Dendritic cell treated with granulocyte-macrophage colony-stimulating factor and Interleukin-4, amounts not matched to agents 40 ng/mL and 50 ng/mL, for 4 days (primary cell): ENCODE data around the gene CABLES2.

Experiments
- H3K27ac Mint-ChIP-seq: one replicate; pipeline ENCODE4 v1.8.0; 2022; ENCODE audit warnings: mild to moderate bottlenecking, mixed read lengths
- H3K27me3 Mint-ChIP-seq: one replicate; pipeline ENCODE4 v1.8.0; 2022; ENCODE audit warnings: mild to moderate bottlenecking, mixed read lengths
- H3K36me3 Mint-ChIP-seq: one replicate; pipeline ENCODE4 v1.8.0; 2022; ENCODE audit warnings: low read depth, mixed read lengths
- H3K4me1 Mint-ChIP-seq: one replicate; pipeline ENCODE4 v1.8.0; 2022; ENCODE audit warnings: low read depth, mixed read lengths
- H3K4me3 Mint-ChIP-seq: one replicate; pipeline ENCODE4 v1.8.0; 2022; ENCODE audit warnings: mild to moderate bottlenecking, moderate library complexity, mixed read lengths
- H3K9me3 Mint-ChIP-seq: one replicate; pipeline ENCODE4 v1.8.0; 2022; ENCODE audit warnings: mixed read lengths
- intact Hi-C: fragments of 100-400 bp; cut with micrococcal nuclease; formaldehyde crosslinking; loops from one replicate; pipeline ENCODE4 v1.15.0; 2022

The CABLES2 gene

GRCh38 chr20:62356589-62357186 lies 50.4 kb downstream of the CABLES2 start:
- H3K27ac Mint-ChIP-seq, result no peak overlapping the region
- peaks cover 28% of the 10 kb centered on the region for H3K27me3 Mint-ChIP-seq
- no peaks in the 10 kb centered on the region for H3K36me3 Mint-ChIP-seq
- H3K4me1 Mint-ChIP-seq, result no peaks in the 10 kb centered on the region
- no peaks in the 10 kb centered on the region for H3K9me3 Mint-ChIP-seq
- intact Hi-C loops, result no loop called here
- no peak overlapping the region for H3K4me3 Mint-ChIP-seq

- H3K27me3 Mint-ChIP-seq, result peaks cover 28% of the 10 kb centered on the region
- no peaks in the 10 kb centered on the region for H3K9me3 Mint-ChIP-seq
- no peaks in the 10 kb centered on the region for H3K4me1 Mint-ChIP-seq
- no peak overlapping the region for H3K4me3 Mint-ChIP-seq
- no peaks in the 10 kb centered on the region for H3K36me3 Mint-ChIP-seq
- no peak overlapping the region for H3K27ac Mint-ChIP-seq
- intact Hi-C loops, result no loop called here
Observed at GRCh38 chr20:62355878-62356588, 51.1 kb downstream of the CABLES2 start.

- Mint-ChIP-seq H3K27ac (no peak overlapping the region), H3K27me3 (peaks cover 27% of the 10 kb centered on the region), H3K9me3 (no peaks in the 10 kb centered on the region), H3K4me3 (no peak overlapping the region), H3K36me3 (no peaks in the 10 kb centered on the region), H3K4me1 (no peaks in the 10 kb centered on the region)
- intact Hi-C loops, result no loop called here
Observed at GRCh38 chr20:62355516-62355877, 51.6 kb downstream of the CABLES2 start.

GRCh38 chr20:62354811-62355341 lies 52.2 kb downstream of the CABLES2 start:
- intact Hi-C loops, result no loop called here
- no peaks in the 10 kb centered on the region for H3K9me3 Mint-ChIP-seq
- H3K4me1 Mint-ChIP-seq, result no peaks in the 10 kb centered on the region
- no peak overlapping the region for H3K4me3 Mint-ChIP-seq
- peaks cover 27% of the 10 kb centered on the region for H3K27me3 Mint-ChIP-seq
- H3K36me3 Mint-ChIP-seq, result no peaks in the 10 kb centered on the region
- no peak overlapping the region for H3K27ac Mint-ChIP-seq

GRCh38 chr20:62354031-62354808 lies 52.9 kb downstream of the CABLES2 start:
- intact Hi-C loops, result no loop called here
- Mint-ChIP-seq H3K4me1 (no peaks in the 10 kb centered on the region), H3K9me3 (no peaks in the 10 kb centered on the region)

GRCh38 chr20:62353289-62354030 lies 53.6 kb downstream of the CABLES2 start:
- Mint-ChIP-seq H3K4me3 (no peak overlapping the region), H3K27ac (no peak overlapping the region), H3K9me3 (peaks cover 6% of the 10 kb centered on the region), H3K27me3 (peaks cover 23% of the 10 kb centered on the region), H3K4me1 (no peaks in the 10 kb centered on the region), H3K36me3 (no peaks in the 10 kb centered on the region)
- intact Hi-C loops, result no loop called here

More at GRCh38 chr20:62354031-62354808, 52.9 kb downstream of the CABLES2 start:
- no peak overlapping the region for H3K27ac Mint-ChIP-seq
- H3K4me3 Mint-ChIP-seq, result no peak overlapping the region
- no peaks in the 10 kb centered on the region for H3K36me3 Mint-ChIP-seq
- H3K27me3 Mint-ChIP-seq, result peaks cover 27% of the 10 kb centered on the region

- no peaks in the 10 kb centered on the region for H3K36me3 Mint-ChIP-seq
- H3K4me1 Mint-ChIP-seq, result no peaks in the 10 kb centered on the region
- peaks cover 10% of the 10 kb centered on the region for H3K9me3 Mint-ChIP-seq
Observed at GRCh38 chr20:62352402-62353288, 54.4 kb downstream of the CABLES2 start.

GRCh38 chr20:62351469-62352401 lies 55.4 kb downstream of the CABLES2 start:
- Mint-ChIP-seq H3K9me3 (peaks cover 10% of the 10 kb centered on the region), H3K27me3 (peaks cover 9% of the 10 kb centered on the region), H3K36me3 (no peaks in the 10 kb centered on the region), H3K4me1 (no peaks in the 10 kb centered on the region), H3K4me3 (no peak overlapping the region), H3K27ac (no peak overlapping the region)
- intact Hi-C loops, result no loop called here

More at GRCh38 chr20:62352402-62353288, 54.4 kb downstream of the CABLES2 start:
- intact Hi-C loops, result no loop called here
- H3K27ac Mint-ChIP-seq, result no peak overlapping the region
- peaks cover 18% of the 10 kb centered on the region for H3K27me3 Mint-ChIP-seq
- no peak overlapping the region for H3K4me3 Mint-ChIP-seq

- H3K36me3 Mint-ChIP-seq, result no peaks in the 10 kb centered on the region
- no peaks in the 10 kb centered on the region for H3K4me1 Mint-ChIP-seq
- H3K27ac Mint-ChIP-seq, result no peak overlapping the region
- H3K9me3 Mint-ChIP-seq, result peaks cover 10% of the 10 kb centered on the region
- peaks cover under 1% of the 10 kb centered on the region for H3K27me3 Mint-ChIP-seq
- intact Hi-C loops, result no loop called here
- H3K4me3 Mint-ChIP-seq, result no peak overlapping the region
Observed at GRCh38 chr20:62350629-62351422, 56.3 kb downstream of the CABLES2 start.

GRCh38 chr20:62350098-62350628 lies 56.9 kb downstream of the CABLES2 start:
- no peaks in the 10 kb centered on the region for H3K4me1 Mint-ChIP-seq
- no peak overlapping the region for H3K4me3 Mint-ChIP-seq
- H3K36me3 Mint-ChIP-seq, result no peaks in the 10 kb centered on the region
- peaks cover 10% of the 10 kb centered on the region for H3K9me3 Mint-ChIP-seq
- no peak overlapping the region for H3K27ac Mint-ChIP-seq
- H3K27me3 Mint-ChIP-seq, result no peaks in the 10 kb centered on the region
- intact Hi-C loops, result no loop called here

- H3K9me3 Mint-ChIP-seq, result peaks cover 10% of the 10 kb centered on the region
- no peak overlapping the region for H3K27ac Mint-ChIP-seq
- intact Hi-C loops, result no loop called here
- H3K4me1 Mint-ChIP-seq, result no peaks in the 10 kb centered on the region
- no peak overlapping the region for H3K4me3 Mint-ChIP-seq
- no peaks in the 10 kb centered on the region for H3K36me3 Mint-ChIP-seq
- no peaks in the 10 kb centered on the region for H3K27me3 Mint-ChIP-seq
Observed at GRCh38 chr20:62349556-62350097, 57.5 kb downstream of the CABLES2 start.
